ENCODE data around the gene OLFML1. TPM values are rescaled to one million over a fixed set of nuclear protein-coding genes. Genes with fewer than 3 reads are reported as not detected.

OLFML1 gene
- total and polyA plus RNA-seq, 2 donors (not counting 3 experiments of a cell fraction or from before 2014, with no cell fraction given) = not detected

- ChIA-PET CTCF (interaction anchor here (1.0 to 6.2 kb wide), 2 partner anchors 109 to 120 kb away, joined by 3 to 33 read pairs; no protein-coding TSS in a partner anchor), POLR2A (no interaction called here)
- Histone ChIP-seq H3K79me2 (ENCODE audit: control insufficient read depth, insufficient read depth, low read length) (no peaks in the 10 kb centered on the region), H3K4me2 (ENCODE audit: insufficient read depth, low read length) (no peak overlapping the region), H3K27ac (ENCODE audit: insufficient read depth, low read depth, low read length) (no peak overlapping the region), H3K4me1 (ENCODE audit: control insufficient read depth, extremely low read depth, insufficient read depth, low read length) (no peaks in the 10 kb centered on the region), H3K9ac (replicated peaks; ENCODE audit: extremely low read depth, insufficient read depth, low read length) (no peak overlapping the region), H3K9me3 (replicated peaks; ENCODE audit: control insufficient read depth, insufficient read depth, low read length) (no peaks in the 10 kb centered on the region), H2AFZ (ENCODE audit: low read depth, low read length) (no peak overlapping the region), H3K36me3 (ENCODE audit: control insufficient read depth in 2 of 2, extremely low read depth in 1 of 2, insufficient read depth in 2 of 2, low read length in 2 of 2) (no peaks in the 10 kb centered on the region), H4K20me1 (replicated peaks; ENCODE audit: control insufficient read depth, extremely low read depth, insufficient read depth, low read length) (no peaks in the 10 kb centered on the region), H3K27me3 (ENCODE audit: control insufficient read depth in 2 of 2, insufficient read depth in 2 of 2, low read length in 2 of 2) (no peaks in the 10 kb centered on the region), H3K9me1 (replicated peaks; ENCODE audit: control insufficient read depth, extremely low read depth, insufficient read depth, low read length) (no peaks in the 10 kb centered on the region), H3K4me3 (replicated peaks in 1 of 3; ENCODE audit: insufficient read depth in 1 of 3, low read depth in 1 of 3, low read length in 3 of 3) (no peak overlapping the region)
- BruUV-seq (replicated peaks) = no TSS peak
- dilution Hi-C loops (cut with MboI; ENCODE audit: extremely low pct_ligation_motif_present, low sequenced_read_pairs) = no loop called here
- FAIRE-seq (no peak), DNase-seq (ENCODE audit: low read depth, low spot score) (no peak)
- intact Hi-C loops (cut with micrococcal nuclease) = no loop called here
- TF ChIP-seq JUN (IDR thresholded peaks at IDR 0.05; ENCODE audit: borderline replicate concordance, insufficient read depth, insufficient read length, low read depth) (no peak), CTCF (IDR thresholded peaks at IDR 0.05; ENCODE audit: extremely low read depth in 1 of 2, insufficient read depth in 1 of 2, low read depth in 1 of 2, low read length in 2 of 2) (no peak), EZH2 (IDR thresholded peaks at IDR 0.05; ENCODE audit: borderline replicate concordance, low read depth, low read length, severe bottlenecking) (no peak), POLR2A (IDR thresholded peaks at IDR 0.05; ENCODE audit: low read depth, low read length) (no peak), GATA2 (IDR thresholded peaks at IDR 0.05; ENCODE audit: insufficient read depth, insufficient read length, low read depth, low read length) (no peak), MAX (IDR thresholded peaks at IDR 0.05; ENCODE audit: insufficient read depth, insufficient read length) (no peak), MYC (IDR thresholded peaks at IDR 0.05; ENCODE audit: low read depth, low read length) (no peak), POLR2AphosphoS5 (IDR thresholded peaks at IDR 0.05; ENCODE audit: insufficient read depth, low read depth, low read length) (no peak), FOS (IDR thresholded peaks at IDR 0.05; ENCODE audit: borderline replicate concordance, insufficient read depth, low read length) (no peak)
Observed at GRCh38 chr11:7547687-7548086, 62.4 kb downstream of the OLFML1 start.
